WTC11 (cell line): ENCODE data around the gene DOK3. TPM values are rescaled to one million over a fixed set of nuclear protein-coding genes. Genes with fewer than 3 reads are reported as not detected.

Experiments
- ATAC-seq: fragments of 200-7000 bp; cut with Tn5 transposase; 2 replicates; pipeline ENCODE4 v1.10.0; 2021; ENCODE audit warnings: mild to moderate bottlenecking, moderate library complexity
- CTCF ChIA-PET: fragments of 300-600 bp; sonication (Branson Sonifier 250); formaldehyde crosslinking; loops from one replicate; lab custom pipeline; 2021; ENCODE audit warnings: antibody characterized with exemption; lab: Charles Lee
- POLR2A ChIA-PET: fragments of 350-600 bp; sonication (Branson Sonifier 250); formaldehyde crosslinking; loops from one replicate; lab custom pipeline; 2021; ENCODE audit warnings: antibody characterized with exemption; lab: Charles Lee
- DNase-seq: peaks from one replicate; pipeline ENCODE4 v3.0.0; 2021; ENCODE audit warnings: low spot score
- H3K27ac Mint-ChIP-seq: 2 replicates; pipeline ENCODE4 v1.8.0; 2021; ENCODE audit warnings: mixed read lengths
- H3K27me3 Mint-ChIP-seq: 2 replicates; pipeline ENCODE4 v1.8.0; 2021; ENCODE audit warnings: low read depth, mild to moderate bottlenecking, moderate library complexity, mixed read lengths
- H3K36me3 Mint-ChIP-seq: 2 replicates; pipeline ENCODE4 v1.8.0; 2021; ENCODE audit warnings: mixed read lengths
- H3K4me1 Mint-ChIP-seq: 2 replicates; pipeline ENCODE4 v1.8.0; 2022; ENCODE audit warnings: mixed read lengths
- H3K4me3 Mint-ChIP-seq: 2 replicates; pipeline ENCODE4 v1.8.0; 2021; ENCODE audit warnings: mild to moderate bottlenecking, moderate library complexity, mixed read lengths
- H3K9me3 Mint-ChIP-seq: 2 replicates; pipeline ENCODE4 v1.8.0; 2021; ENCODE audit warnings: mixed read lengths
- AR ChIP-seq: fragments of 250-450 bp; sonication (Bioruptor Pico); IDR thresholded peaks from 2 replicates; pipeline ENCODE4 v1.9.0; 2021; ENCODE audit warnings: mild to moderate bottlenecking
- ARID4B ChIP-seq: sonication (generic); formaldehyde crosslinking; IDR thresholded peaks from 2 replicates; pipeline ENCODE4 v1.8.0; 2023; ENCODE audit warnings: missing genetic modification reagents, mild to moderate bottlenecking, borderline replicate concordance
- ATF2 ChIP-seq: sonication (generic); formaldehyde crosslinking; IDR thresholded peaks from 2 replicates; pipeline ENCODE4 v1.8.1; 2022; ENCODE audit warnings: low read depth, missing genetic modification reagents, borderline replicate concordance
- ATF3 ChIP-seq: sonication (generic); formaldehyde crosslinking; conservative IDR thresholded peaks from 2 replicates; pipeline ENCODE4 v1.8.1; 2022; ENCODE audit warnings: mild to moderate bottlenecking, missing genetic modification reagents
- CDX4 ChIP-seq: fragments of 250-450 bp; sonication (Bioruptor Pico); IDR thresholded peaks from 2 replicates; pipeline ENCODE4 v1.9.0; 2021; ENCODE audit warnings: moderate library complexity, mild to moderate bottlenecking, inconsistent platforms, borderline replicate concordance
- CREB1 ChIP-seq: sonication (generic); formaldehyde crosslinking; IDR thresholded peaks from 2 replicates; pipeline ENCODE4 v1.8.0; 2023; ENCODE audit warnings: mild to moderate bottlenecking, missing genetic modification reagents
- E2F5 ChIP-seq: sonication (generic); formaldehyde crosslinking; IDR thresholded peaks from 2 replicates; pipeline ENCODE4 v1.8.1; 2022; ENCODE audit warnings: mild to moderate bottlenecking, moderate library complexity, missing genetic modification reagents
- EMX1 ChIP-seq: fragments of 250-450 bp; sonication (Bioruptor Pico); IDR thresholded peaks from 2 replicates; pipeline ENCODE4 v1.8.0; 2021; ENCODE audit warnings: mild to moderate bottlenecking
- ESRRA ChIP-seq: sonication (generic); formaldehyde crosslinking; IDR thresholded peaks from 2 replicates; pipeline ENCODE4 v1.8.1; 2022; ENCODE audit warnings: mild to moderate bottlenecking, missing genetic modification reagents, borderline replicate concordance
- GABPB1 ChIP-seq: sonication (generic); formaldehyde crosslinking; IDR thresholded peaks from 2 replicates; pipeline ENCODE4 v1.8.1; 2023; ENCODE audit warnings: mild to moderate bottlenecking, missing genetic modification reagents
- HMGXB4 ChIP-seq: sonication (generic); formaldehyde crosslinking; IDR thresholded peaks from 2 replicates; pipeline ENCODE4 v1.8.1; 2023; ENCODE audit warnings: mild to moderate bottlenecking, moderate library complexity, missing genetic modification reagents
- JUN ChIP-seq: sonication (generic); formaldehyde crosslinking; IDR thresholded peaks from 2 replicates; pipeline ENCODE4 v1.8.0; 2023; ENCODE audit warnings: mild to moderate bottlenecking, missing genetic modification reagents
- MYBL2 ChIP-seq: sonication (generic); formaldehyde crosslinking; IDR thresholded peaks from 2 replicates; pipeline ENCODE4 v1.8.1; 2023; ENCODE audit warnings: mild to moderate bottlenecking, moderate library complexity, missing genetic modification reagents
- NFYB ChIP-seq: sonication (generic); formaldehyde crosslinking; conservative IDR thresholded peaks from 2 replicates; pipeline ENCODE4 v1.8.0; 2022; ENCODE audit warnings: low read depth, missing genetic modification reagents
- OVOL2 ChIP-seq: fragments of 250-450 bp; sonication (Bioruptor Pico); IDR thresholded peaks from 2 replicates; pipeline ENCODE4 v1.9.0; 2021; ENCODE audit warnings: mild to moderate bottlenecking, borderline replicate concordance
- SOX15 ChIP-seq: fragments of 250-450 bp; sonication (Bioruptor Pico); IDR thresholded peaks from 2 replicates; pipeline ENCODE4 v1.9.0; 2021; ENCODE audit warnings: mild to moderate bottlenecking
- TEAD4 ChIP-seq: sonication (generic); formaldehyde crosslinking; IDR thresholded peaks from 2 replicates; pipeline ENCODE4 v1.8.0; 2022; ENCODE audit warnings: mild to moderate bottlenecking, missing genetic modification reagents
- TP53 ChIP-seq: sonication (generic); formaldehyde crosslinking; IDR thresholded peaks from 2 replicates; pipeline ENCODE4 v1.8.1; 2023; ENCODE audit warnings: mild to moderate bottlenecking, missing genetic modification reagents
- ZNF138 ChIP-seq: sonication (generic); formaldehyde crosslinking; conservative IDR thresholded peaks from 2 replicates; pipeline ENCODE4 v1.8.1; 2022; ENCODE audit warnings: mild to moderate bottlenecking, moderate library complexity, missing genetic modification reagents
- ZNF423 ChIP-seq: fragments of 250-450 bp; sonication (Bioruptor Pico); IDR thresholded peaks from 2 replicates; pipeline ENCODE4 v2.1.2; 2022; ENCODE audit warnings: mild to moderate bottlenecking, moderate library complexity
- ZNF671 ChIP-seq: fragments of 250-450 bp; sonication (Bioruptor Pico); IDR thresholded peaks from 2 replicates; pipeline ENCODE4 v1.8.0; 2021; ENCODE audit warnings: mild to moderate bottlenecking
- total RNA-seq: library from RNA; stranded (reverse); gene quantifications from 3 replicates; pipeline ENCODE4 v1.2.3, GENCODE V29; 2021

The DOK3 gene
- total RNA-seq, 1 experiment from 2014 or later = 9.9 TPM

GRCh38 chr5:177514541-177514940 lies 4.9 kb upstream of the DOK3 start:
- peaks cover 56% of the 10 kb centered on the region for H3K36me3 Mint-ChIP-seq
- TF ChIP-seq TEAD4 (no peak), ZNF138 (no peak), AR (CRISPR knock-in tag) (no peak), MYBL2 (CRISPR knock-in tag) (no peak), ESRRA (CRISPR knock-in tag) (no peak), ARID4B (CRISPR knock-in tag) (no peak), OVOL2 (CRISPR knock-in tag) (no peak), GABPB1 (CRISPR knock-in tag) (no peak)
- H3K4me3 Mint-ChIP-seq = peak overlapping the region; percentile 93
- no peak for ATAC-seq
- POLR2A ChIA-PET = no interaction called here
- no peak for DNase-seq
- H3K27me3 Mint-ChIP-seq = peaks cover 4% of the 10 kb centered on the region; the same call in 1 of the 2 replicates
- no peaks in the 10 kb centered on the region for H3K9me3 Mint-ChIP-seq
- H3K4me1 Mint-ChIP-seq = peaks cover 25% of the 10 kb centered on the region
- CTCF ChIA-PET = interaction anchor here (1.1 kb wide), 1 partner anchor 93 kb away, joined by 3 read pairs; no protein-coding TSS in a partner anchor
- H3K27ac Mint-ChIP-seq = no peak overlapping the region

GRCh38 chr5:177513500-177513899 lies 3.9 kb upstream of the DOK3 start:
- Mint-ChIP-seq H3K36me3 (peaks cover 53% of the 10 kb centered on the region), H3K4me1 (peaks cover 30% of the 10 kb centered on the region), H3K9me3 (no peaks in the 10 kb centered on the region), H3K27me3 (peaks cover 4% of the 10 kb centered on the region; the same call in 1 of the 2 replicates), H3K27ac (no peak overlapping the region), H3K4me3 (no peak overlapping the region)
- TF ChIP-seq CREB1 (CRISPR knock-in tag) = no peak
- no peak for TF ChIP-seq JUN (CRISPR knock-in tag)
- no peak for TF ChIP-seq SOX15 (CRISPR knock-in tag)
- TF ChIP-seq TP53 = no peak
- no peak for TF ChIP-seq EMX1 (CRISPR knock-in tag)
- TF ChIP-seq NFYB = no peak
- DNase-seq = no peak
- POLR2A ChIA-PET = no interaction called here
- no peak for ATAC-seq
- CTCF ChIA-PET = no interaction called here

- no peaks in the 10 kb centered on the region for H3K9me3 Mint-ChIP-seq
- ChIA-PET CTCF (interaction anchor here (4.3 kb wide), 1 partner anchor 12 kb away, joined by 29 read pairs; no protein-coding TSS in a partner anchor), POLR2A (no interaction called here)
- H3K36me3 Mint-ChIP-seq = peaks cover 53% of the 10 kb centered on the region
- H3K4me1 Mint-ChIP-seq = peaks cover 30% of the 10 kb centered on the region
- no peak overlapping the region for H3K27ac Mint-ChIP-seq
- no peak for ATAC-seq
- H3K4me3 Mint-ChIP-seq = no peak overlapping the region
- no peak for DNase-seq
- peaks cover 4% of the 10 kb centered on the region; the same call in 1 of the 2 replicates for H3K27me3 Mint-ChIP-seq
- TF ChIP-seq E2F5 (CRISPR knock-in tag) = no peak
- TF ChIP-seq CDX4 (CRISPR knock-in tag) = no peak
- TF ChIP-seq ATF3 = no peak
- no peak for TF ChIP-seq ZNF671 (CRISPR knock-in tag)
- TF ChIP-seq HMGXB4 (CRISPR knock-in tag) = no peak
- TF ChIP-seq ATF2 (CRISPR knock-in tag) = no peak
- TF ChIP-seq ZNF423 (CRISPR knock-in tag) = no peak
Observed at GRCh38 chr5:177512736-177513380, 3.2 kb upstream of the DOK3 start.
